Astrocyte (in vitro differentiated cells and primary cell): ENCODE results near the gene HES2. TPM values are rescaled to one million over a fixed set of nuclear protein-coding genes. Genes with fewer than 3 reads are reported as not detected.

Source experiments
- DNase-seq: peaks from one replicate; pipeline ENCODE4 v3.0.0-alpha.2; 2010; ENCODE audit warnings: low read depth
- FAIRE-seq: peaks from 2 replicates; lab custom pipeline; 2011; peaks lifted over from hg19 to GRCh38; lab: Jason Lieb, UNC
- H2AFZ ChIP-seq: 2 replicates; pipeline ENCODE4 v1.6.0; 2012; ENCODE audit warnings: low read depth, low read length, inconsistent platforms
- H3K27ac ChIP-seq: 2 replicates; pipeline ENCODE4 v1.5.1; 2011; ENCODE audit warnings: low read depth, low read length, inconsistent platforms
- H3K27me3 ChIP-seq: 2 replicates; pipeline ENCODE4 v1.6.0; 2011; ENCODE audit warnings: low read length, inconsistent platforms; ENCODE audit not compliant: insufficient read depth
- H3K36me3 ChIP-seq: 2 replicates; pipeline ENCODE4 v1.5.1; 2011; ENCODE audit warnings: low read length, inconsistent platforms; ENCODE audit not compliant: insufficient read depth
- H3K4me1 ChIP-seq: 2 replicates; pipeline ENCODE4 v1.5.1; 2011; ENCODE audit warnings: low read length, inconsistent platforms; ENCODE audit not compliant: insufficient read depth
- H3K4me2 ChIP-seq: 2 replicates; pipeline ENCODE4 v1.6.0; 2012; ENCODE audit warnings: low read length, inconsistent platforms
- H3K4me3 ChIP-seq: 2 replicates; pipeline ENCODE4 v1.5.1; 2011; ENCODE audit warnings: low read depth, mild to moderate bottlenecking, low read length, inconsistent platforms; ENCODE audit not compliant: insufficient read depth
- H3K79me2 ChIP-seq: 2 replicates; pipeline ENCODE4 v1.6.0; 2012; ENCODE audit warnings: mild to moderate bottlenecking, low read length, inconsistent platforms; ENCODE audit not compliant: insufficient read depth
- H3K9ac ChIP-seq: 2 replicates; pipeline ENCODE4 v1.6.0; 2012; ENCODE audit warnings: mild to moderate bottlenecking, low read length, inconsistent platforms
- H3K9me3 ChIP-seq: 2 replicates; pipeline ENCODE4 v1.5.1; 2012; ENCODE audit warnings: low read depth, mild to moderate bottlenecking, low read length, inconsistent platforms; ENCODE audit not compliant: insufficient read depth
- H4K20me1 ChIP-seq: 2 replicates; pipeline ENCODE4 v1.6.0; 2012; ENCODE audit warnings: low read length, inconsistent platforms; ENCODE audit not compliant: insufficient read depth
- H3K27ac Mint-ChIP-seq: one replicate; pipeline ENCODE4 v1.8.0; 2021; ENCODE audit warnings: mild to moderate bottlenecking, mixed read lengths; ENCODE audit not compliant: unreplicated experiment
- H3K27me3 Mint-ChIP-seq: one replicate; pipeline ENCODE4 v1.8.0; 2021; ENCODE audit warnings: low read depth, mixed read lengths; ENCODE audit not compliant: unreplicated experiment
- H3K36me3 Mint-ChIP-seq: one replicate; pipeline ENCODE4 v1.8.0; 2021; ENCODE audit warnings: low read depth, mixed read lengths; ENCODE audit not compliant: unreplicated experiment
- H3K4me1 Mint-ChIP-seq: one replicate; pipeline ENCODE4 v1.8.0; 2021; ENCODE audit warnings: low read depth, mixed read lengths; ENCODE audit not compliant: unreplicated experiment
- H3K4me3 Mint-ChIP-seq: one replicate; pipeline ENCODE4 v1.8.0; 2021; ENCODE audit warnings: mild to moderate bottlenecking, moderate library complexity, mixed read lengths; ENCODE audit not compliant: unreplicated experiment
- H3K9me3 Mint-ChIP-seq: one replicate; pipeline ENCODE4 v1.8.0; 2021; ENCODE audit warnings: mild to moderate bottlenecking, mixed read lengths; ENCODE audit not compliant: unreplicated experiment
- EZH2 ChIP-seq: IDR thresholded peaks from 2 replicates; pipeline ENCODE4 v1.6.1; 2012; ENCODE audit warnings: mild to moderate bottlenecking, low read length, inconsistent platforms; ENCODE audit not compliant: insufficient read depth
- total RNA-seq: library from RNA; stranded (reverse); gene quantifications from 2 replicates; pipeline ENCODE4 v1.2.1, GENCODE V29; 2021
- TF ChIP-seq, protein P1 (sequence below): IDR thresholded peaks from 2 replicates; pipeline ENCODE4 v1.5.1; 2011; ENCODE audit warnings: low read depth, mild to moderate bottlenecking, inconsistent platforms, low read length, moderate library complexity; ENCODE audit not compliant: insufficient read depth

Gene HES2
- total RNA-seq, 1 donor from 2014 or later: 3.0 TPM

DNA sequence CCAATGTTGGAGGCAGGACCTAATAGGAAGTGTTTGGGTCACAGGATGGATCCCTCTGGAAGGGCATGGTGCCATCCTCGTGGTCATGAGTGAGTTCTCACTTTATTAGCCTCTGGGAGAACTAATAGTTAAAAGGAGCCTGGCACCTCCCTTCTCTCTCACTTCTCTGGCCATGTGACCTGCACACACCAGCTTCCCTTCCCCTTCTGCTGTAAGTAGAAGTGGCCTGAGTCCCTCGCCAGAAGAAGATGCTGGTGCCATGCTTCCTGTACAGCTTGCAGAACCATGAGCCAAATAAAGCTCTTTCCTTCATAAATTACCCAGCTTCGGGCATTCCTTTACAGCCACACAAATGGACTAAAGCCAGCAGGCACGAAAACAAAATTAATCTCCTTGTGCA lies 49.7 kb downstream of the HES2 start:
- peaks cover 3% of the 10 kb centered on the region for H3K9me3 Mint-ChIP-seq
- no peak for DNase-seq
- no peak overlapping the region for H3K27ac Mint-ChIP-seq
- peaks cover 6% of the 10 kb centered on the region for H3K36me3 Mint-ChIP-seq
- Histone ChIP-seq H3K36me3 (no peaks in the 10 kb centered on the region), H3K79me2 (peaks cover 36% of the 10 kb centered on the region), H3K4me1 (no peaks in the 10 kb centered on the region), H3K4me3 (no peak overlapping the region), H3K27ac (no peak overlapping the region), H3K4me2 (no peak overlapping the region), H3K9ac (no peak overlapping the region), H4K20me1 (peaks cover 32% of the 10 kb centered on the region), H3K9me3 (no peaks in the 10 kb centered on the region), H2AFZ (no peak overlapping the region), H3K27me3 (no peaks in the 10 kb centered on the region)
- no peaks in the 10 kb centered on the region for H3K27me3 Mint-ChIP-seq
- no peak overlapping the region for H3K4me3 Mint-ChIP-seq
- peaks cover 4% of the 10 kb centered on the region for H3K4me1 Mint-ChIP-seq
- FAIRE-seq: no peak
- TF ChIP-seq, protein P1, sequence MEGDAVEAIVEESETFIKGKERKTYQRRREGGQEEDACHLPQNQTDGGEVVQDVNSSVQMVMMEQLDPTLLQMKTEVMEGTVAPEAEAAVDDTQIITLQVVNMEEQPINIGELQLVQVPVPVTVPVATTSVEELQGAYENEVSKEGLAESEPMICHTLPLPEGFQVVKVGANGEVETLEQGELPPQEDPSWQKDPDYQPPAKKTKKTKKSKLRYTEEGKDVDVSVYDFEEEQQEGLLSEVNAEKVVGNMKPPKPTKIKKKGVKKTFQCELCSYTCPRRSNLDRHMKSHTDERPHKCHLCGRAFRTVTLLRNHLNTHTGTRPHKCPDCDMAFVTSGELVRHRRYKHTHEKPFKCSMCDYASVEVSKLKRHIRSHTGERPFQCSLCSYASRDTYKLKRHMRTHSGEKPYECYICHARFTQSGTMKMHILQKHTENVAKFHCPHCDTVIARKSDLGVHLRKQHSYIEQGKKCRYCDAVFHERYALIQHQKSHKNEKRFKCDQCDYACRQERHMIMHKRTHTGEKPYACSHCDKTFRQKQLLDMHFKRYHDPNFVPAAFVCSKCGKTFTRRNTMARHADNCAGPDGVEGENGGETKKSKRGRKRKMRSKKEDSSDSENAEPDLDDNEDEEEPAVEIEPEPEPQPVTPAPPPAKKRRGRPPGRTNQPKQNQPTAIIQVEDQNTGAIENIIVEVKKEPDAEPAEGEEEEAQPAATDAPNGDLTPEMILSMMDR: no peak
- TF ChIP-seq EZH2: no peak

DNA sequence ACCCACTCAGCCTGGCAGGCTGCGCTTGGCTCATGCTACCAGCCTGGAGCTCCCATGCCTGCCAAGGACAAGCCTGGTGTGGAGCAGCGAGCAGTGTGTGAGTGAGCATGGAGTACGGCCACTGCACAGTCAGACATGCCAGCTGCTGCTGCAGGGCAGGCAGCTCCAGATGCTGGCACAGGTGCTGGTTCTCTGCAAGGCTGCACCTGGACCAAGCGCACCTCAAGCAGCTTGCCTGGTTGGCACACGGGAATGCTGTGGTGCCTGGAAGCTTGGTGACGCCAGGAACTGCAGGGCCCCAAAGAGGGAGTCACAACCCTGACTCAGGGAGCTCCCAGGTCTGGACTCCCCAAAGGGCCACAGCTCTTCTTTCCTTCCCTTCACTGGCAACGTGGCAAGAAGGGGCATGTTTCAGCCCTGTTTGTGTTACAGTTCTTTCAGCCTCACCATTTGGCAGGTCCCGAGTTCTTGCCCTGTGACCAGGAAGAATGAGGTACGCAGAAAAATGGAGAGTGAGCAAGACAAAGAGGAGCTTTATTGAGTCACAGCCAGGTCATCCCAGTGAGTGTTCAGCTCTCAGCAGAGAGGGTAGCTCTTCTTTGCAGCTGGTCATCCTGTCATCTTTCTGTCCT lies 52.2 kb downstream of the HES2 start:
- no peak for TF ChIP-seq EZH2
- TF ChIP-seq, protein P1: no peak
- H3K9me3 ChIP-seq: no peaks in the 10 kb centered on the region
- no peak overlapping the region for H2AFZ ChIP-seq
- no peaks in the 10 kb centered on the region for H3K4me1 ChIP-seq
- no peaks in the 10 kb centered on the region for H3K36me3 ChIP-seq
- H4K20me1 ChIP-seq: peaks cover 33% of the 10 kb centered on the region
- Mint-ChIP-seq H3K36me3 (peaks cover 6% of the 10 kb centered on the region), H3K27me3 (no peaks in the 10 kb centered on the region), H3K4me1 (peaks cover 4% of the 10 kb centered on the region), H3K4me3 (no peak overlapping the region), H3K9me3 (peaks cover 3% of the 10 kb centered on the region), H3K27ac (no peak overlapping the region)
- H3K27ac ChIP-seq: no peak overlapping the region
- no peak overlapping the region for H3K9ac ChIP-seq
- H3K79me2 ChIP-seq: peaks cover 26% of the 10 kb centered on the region
- H3K4me2 ChIP-seq: no peak overlapping the region
- DNase-seq: no peak
- no peak overlapping the region for H3K4me3 ChIP-seq
- FAIRE-seq: no peak
- no peaks in the 10 kb centered on the region for H3K27me3 ChIP-seq

DNA sequence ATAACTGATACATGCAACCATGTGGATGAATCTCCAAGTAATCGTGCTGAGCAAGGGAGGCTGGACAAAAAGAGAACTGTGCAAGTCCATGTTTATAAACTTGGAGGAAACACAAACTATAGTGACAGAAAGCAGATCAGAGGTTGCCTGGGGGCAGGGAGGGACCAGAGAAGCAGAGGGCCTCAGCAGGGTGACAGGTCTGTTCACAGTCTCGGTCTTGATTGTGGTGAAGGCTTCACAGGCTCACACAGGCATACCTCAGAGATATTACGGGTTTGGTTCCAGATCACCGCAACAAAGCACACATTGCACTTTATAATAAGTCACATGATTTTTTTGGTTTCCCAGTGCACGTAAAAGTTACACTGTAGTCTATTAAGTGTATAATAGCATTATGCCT lies 54.7 kb downstream of the HES2 start:
- Histone ChIP-seq H3K27ac (no peak overlapping the region), H2AFZ (no peak overlapping the region), H3K4me2 (no peak overlapping the region), H3K27me3 (no peaks in the 10 kb centered on the region), H3K9ac (no peak overlapping the region), H3K4me1 (peaks cover 2% of the 10 kb centered on the region), H4K20me1 (peaks cover 41% of the 10 kb centered on the region), H3K9me3 (no peaks in the 10 kb centered on the region), H3K79me2 (peaks cover 39% of the 10 kb centered on the region), H3K4me3 (no peak overlapping the region), H3K36me3 (no peaks in the 10 kb centered on the region)
- Mint-ChIP-seq H3K36me3 (peaks cover 4% of the 10 kb centered on the region), H3K27ac (no peak overlapping the region), H3K27me3 (no peaks in the 10 kb centered on the region), H3K4me1 (peaks cover 8% of the 10 kb centered on the region), H3K9me3 (no peaks in the 10 kb centered on the region), H3K4me3 (no peak overlapping the region)
- FAIRE-seq: no peak
- no peak for DNase-seq
- TF ChIP-seq EZH2: no peak
- TF ChIP-seq, protein P1: no peak
